H1 (cell line): ENCODE measurements around the gene XPO6. TPM values are rescaled to one million over a fixed set of nuclear protein-coding genes. Genes with fewer than 3 reads are reported as not detected.

ENCODE experiments used
- CTCF ChIA-PET: fragments of 300-600 bp; sonication (Branson Sonifier 250); formaldehyde crosslinking; loops from one replicate; lab custom pipeline; 2021; ENCODE audit not compliant: partially characterized antibody; lab: Charles Lee
- POLR2A ChIA-PET: fragments of 300-600 bp; sonication (Branson Sonifier 250); formaldehyde crosslinking; loops from one replicate; lab custom pipeline; 2021; ENCODE audit warnings: inconsistent platforms; ENCODE audit not compliant: partially characterized antibody; lab: Charles Lee
- DNase-seq, 2 experiments: peaks; one replicate each; pipeline versions ENCODE4 v3.0.0 to v3.0.0-alpha.2; 2010 to 2022; ENCODE audit warnings: low spot score in 2 of 2, low read depth in 1 of 2, mixed read lengths in 1 of 2
- FAIRE-seq: peaks from 2 replicates; lab custom pipeline; 2011; peaks lifted over from hg19 to GRCh38; lab: Jason Lieb, UNC
- H2AFZ ChIP-seq: 2 replicates; pipeline ENCODE4 v1.8.1; 2012; ENCODE audit warnings: low read length, inconsistent platforms
- H2AK5ac ChIP-seq: 2 replicates; pipeline ENCODE4 v1.6.1; 2013; ENCODE audit warnings: low read depth, low read length
- H2BK120ac ChIP-seq: replicated peaks from 2 replicates; pipeline ENCODE3; 2013; ENCODE audit warnings: low read depth, low read length, inconsistent platforms
- H2BK12ac ChIP-seq: 2 replicates; pipeline ENCODE4 v1.6.1; 2013; ENCODE audit warnings: low read depth, low read length
- H2BK15ac ChIP-seq: 2 replicates; pipeline ENCODE4 v1.6.1; 2013; ENCODE audit warnings: low read length
- H2BK20ac ChIP-seq: 2 replicates; pipeline ENCODE4 v1.6.1; 2013; ENCODE audit warnings: low read length
- H2BK5ac ChIP-seq: 2 replicates; pipeline ENCODE4 v1.6.1; 2013; ENCODE audit warnings: low read depth, low read length
- H3K14ac ChIP-seq: 2 replicates; pipeline ENCODE4 v1.6.1; 2013; ENCODE audit warnings: inconsistent platforms; ENCODE audit not compliant: insufficient read length
- H3K18ac ChIP-seq: 2 replicates; pipeline ENCODE4 v1.6.1; 2013; ENCODE audit warnings: low read length; ENCODE audit errors: extremely low read depth
- H3K23ac ChIP-seq: 2 replicates; pipeline ENCODE4 v1.6.1; 2013; ENCODE audit warnings: inconsistent platforms; ENCODE audit not compliant: insufficient read length
- H3K23me2 ChIP-seq: 2 replicates; pipeline ENCODE4 v1.6.1; 2013; ENCODE audit warnings: low read depth, low read length
- H3K27ac ChIP-seq: 2 replicates; pipeline ENCODE4 v1.6.1; 2011; ENCODE audit warnings: low read depth, low read length, inconsistent platforms
- H3K27me3 ChIP-seq, 4 experiments: replicated peaks in 1 of 4; 1 replicate in 1 of 4; 2 replicates in 3 of 4; pipeline versions ENCODE4 v1.6.1 to v1.8.1; 2011 to 2013; ENCODE audit warnings: low read length in 3 of 4, mild to moderate bottlenecking in 3 of 4, inconsistent platforms in 2 of 4, mixed read lengths in 2 of 4, moderate library complexity in 1 of 4; ENCODE audit not compliant: control insufficient read depth in 3 of 4, insufficient read depth in 3 of 4; ENCODE audit errors: extremely low read depth in 1 of 4
- H3K36me3 ChIP-seq, 4 experiments: 2 replicates each; pipeline versions ENCODE4 v1.6.1 to v1.8.1; 2011 to 2013; ENCODE audit warnings: mild to moderate bottlenecking in 4 of 4, low read length in 3 of 4, moderate library complexity in 2 of 4, control low read depth in 1 of 4, inconsistent platforms in 1 of 4; ENCODE audit not compliant: insufficient read depth in 4 of 4, control insufficient read depth in 2 of 4
- H3K4ac ChIP-seq: replicated peaks from 2 replicates; pipeline ENCODE3; 2013; ENCODE audit warnings: low read length, low read depth, mixed read lengths, inconsistent platforms; ENCODE audit not compliant: insufficient read length
- H3K4me1 ChIP-seq, 4 experiments: replicated peaks in 1 of 4; 1 replicate in 1 of 4; 2 replicates in 3 of 4; pipeline versions ENCODE4 v1.6.1 to v1.8.1; 2011 to 2013; ENCODE audit warnings: low read length in 3 of 4, inconsistent platforms in 2 of 4, mixed read lengths in 1 of 4; ENCODE audit not compliant: insufficient read depth in 4 of 4, control insufficient read depth in 3 of 4
- H3K4me2 ChIP-seq, 2 experiments: 2 replicates each; pipeline versions ENCODE4 v1.6.1 to v1.8.1; 2011 to 2013; ENCODE audit warnings: low read depth in 2 of 2, low read length in 2 of 2, control low read depth in 1 of 2, inconsistent platforms in 1 of 2, mild to moderate bottlenecking in 1 of 2; ENCODE audit not compliant: insufficient read depth in 1 of 2
- H3K4me3 ChIP-seq, 4 experiments: fragments of 200-600, 300-600 bp in 1 of 4; sonication (generic), shearing (Covaris generic), sonication (Bioruptor Twin) in 1 of 4; 2 replicates each; pipeline versions ENCODE4 v1.5.1 to v1.8.1; 2011 to 2016; ENCODE audit warnings: low read length in 4 of 4, low read depth in 3 of 4, control low read depth in 2 of 4, inconsistent platforms in 2 of 4, mild to moderate bottlenecking in 2 of 4, mixed read lengths in 1 of 4, moderate library complexity in 1 of 4; ENCODE audit not compliant: insufficient read depth in 2 of 4; ENCODE audit errors: extremely low read depth in 1 of 4
- H3K56ac ChIP-seq: replicated peaks from 2 replicates; pipeline ENCODE3; 2013; ENCODE audit warnings: low read depth, mild to moderate bottlenecking, mixed read lengths, low read length, inconsistent platforms; ENCODE audit not compliant: insufficient read length
- H3K79me1 ChIP-seq: 2 replicates; pipeline ENCODE4 v1.6.1; 2013; ENCODE audit warnings: low read depth, low read length, control low read depth
- H3K79me2 ChIP-seq, 2 experiments: 2 replicates each; pipeline versions ENCODE4 v1.6.1 to v1.8.1; 2012 to 2013; ENCODE audit warnings: low read length in 2 of 2, mild to moderate bottlenecking in 2 of 2, inconsistent platforms in 1 of 2; ENCODE audit not compliant: insufficient read depth in 2 of 2, control insufficient read depth in 1 of 2
- H3K9ac ChIP-seq, 4 experiments: replicated peaks in 1 of 4; 1 replicate in 1 of 4; 2 replicates in 3 of 4; pipeline versions ENCODE4 v1.6.1 to v1.8.1; 2011 to 2013; ENCODE audit warnings: low read depth in 3 of 4, low read length in 3 of 4, control low read depth in 2 of 4, mild to moderate bottlenecking in 2 of 4, moderate library complexity in 2 of 4, inconsistent platforms in 1 of 4; ENCODE audit errors: extremely low read depth in 1 of 4
- H3K9me3 ChIP-seq, 2 experiments: 2 replicates each; pipeline versions ENCODE4 v1.6.1 to v1.8.1; 2012 to 2013; ENCODE audit warnings: mild to moderate bottlenecking in 2 of 2, moderate library complexity in 2 of 2, control low read depth in 1 of 2, inconsistent platforms in 1 of 2, low read depth in 1 of 2, low read length in 1 of 2, mixed read lengths in 1 of 2; ENCODE audit not compliant: insufficient read depth in 2 of 2
- H4K20me1 ChIP-seq, 2 experiments: replicated peaks in 1 of 2; 2 replicates each; pipeline versions ENCODE3 to v1.8.1; 2011 to 2013; ENCODE audit warnings: inconsistent platforms in 2 of 2, low read length in 2 of 2, mild to moderate bottlenecking in 1 of 2; ENCODE audit not compliant: insufficient read depth in 2 of 2, control insufficient read depth in 1 of 2
- H4K5ac ChIP-seq: 2 replicates; pipeline ENCODE4 v1.6.1; 2013; ENCODE audit warnings: low read length, low read depth, mixed read lengths, inconsistent platforms; ENCODE audit not compliant: insufficient read length
- H4K8ac ChIP-seq: 2 replicates; pipeline ENCODE4 v1.8.0; 2013; ENCODE audit warnings: mild to moderate bottlenecking, moderate library complexity, low read length, inconsistent platforms; ENCODE audit not compliant: insufficient read depth; ENCODE audit errors: extremely low read depth
- H4K91ac ChIP-seq: replicated peaks from 2 replicates; pipeline ENCODE3; 2013; ENCODE audit warnings: low read length, mixed read lengths, inconsistent platforms; ENCODE audit not compliant: insufficient read length
- CTCF ChIP-seq, 3 experiments: IDR thresholded peaks; 1 replicate in 2 of 3; 2 replicates in 1 of 3; pipeline versions ENCODE4 v1.5.1 to v1.6.1; 2011; ENCODE audit warnings: low read length in 3 of 3, mild to moderate bottlenecking in 3 of 3, inconsistent platforms in 2 of 3, low read depth in 1 of 3, moderate library complexity in 1 of 3; ENCODE audit not compliant: insufficient read depth in 1 of 3; ENCODE audit errors: control extremely low read depth in 1 of 3
- JUND ChIP-seq: IDR thresholded peaks from 2 replicates; pipeline ENCODE4 v1.6.1; 2011; ENCODE audit warnings: mild to moderate bottlenecking, improper control_type of control experiment, low read length
- MAFK ChIP-seq: IDR thresholded peaks from 2 replicates; pipeline ENCODE4 v1.6.1; 2012; ENCODE audit warnings: low read depth, mild to moderate bottlenecking, improper control_type of control experiment, low read length
- RAD21 ChIP-seq, 2 experiments: IDR thresholded peaks in 1 of 2; conservative IDR thresholded peaks in 1 of 2; 2 replicates each; pipeline ENCODE4 v1.6.1; 2011; ENCODE audit warnings: low read depth in 2 of 2, low read length in 2 of 2, improper control_type of control experiment in 1 of 2, inconsistent platforms in 1 of 2, mild to moderate bottlenecking in 1 of 2, moderate library complexity in 1 of 2
- WGBS, 2 experiments: shearing (Covaris generic) in 1 of 2; methylation state at CpG; one replicate each; pipeline versions ENCODE4 v1.1.6 to v1.1.7; 2013 to 2015; ENCODE audit warnings: low lambda C conversion rate in 2 of 2, mixed read lengths in 2 of 2, inconsistent platforms in 1 of 2, low coverage in 1 of 2, missing lambda C conversion rate in 1 of 2; ENCODE audit not compliant: insufficient replicate concordance in 2 of 2, insufficient coverage in 1 of 2, insufficient read length in 1 of 2; ENCODE audit errors: extremely low coverage in 1 of 2, missing lambda C conversion rate in 1 of 2; 5-methylcytosine and 5-hydroxymethylcytosine counted together
- polyA plus RNA-seq, 7 experiments: library from polyadenylated mRNA; depleted of rRNA in 3 of 7; stranded (reverse) in 5 of 7; unstranded in 2 of 7; fragments of >200 nt in 5 of 7; fragments of 200-250 nt in 2 of 7; gene quantifications; 1 replicate in 5 of 7; 2 replicates in 1 of 7; 4 replicates in 1 of 7; pipeline versions ENCODE4 v1.2.1 to v1.2.3, GENCODE V29; 2011 to 2013; ENCODE audit warnings: missing spikeins in 2 of 7, mixed read lengths in 2 of 7
- total RNA-seq: library from RNA; stranded (reverse); fragmentation: NEBNext Ultra II Directional; extraction: Animal tissue kit (Norgen Biotek cat#: 25700); gene quantifications from 2 replicates; pipeline ENCODE4 v1.2.1, GENCODE V29; 2021

XPO6 gene
- total and polyA plus RNA-seq, 2 of the 8 experiments (the other 6 are each of a cell fraction or from before 2014, with no cell fraction given), result 152 to 254 TPM

GRCh38 chr16:28090646-28091377 lies 121.0 kb downstream of the XPO6 start:
- no peak for TF ChIP-seq MAFK
- peak; percentile 48; the same call in 1 of the 2 replicates for TF ChIP-seq JUND
- TF ChIP-seq RAD21 (IDR thresholded peaks at IDR 0.05 in 1 of 2, conservative IDR thresholded peaks at IDR 0.05 in 1 of 2; ENCODE audit: low read depth in 2 of 2, low read length in 2 of 2), result peak; percentile 60 to 71
- peak; percentile 82 to 99 (median 95) for TF ChIP-seq CTCF (IDR thresholded peaks at IDR 0.05; ENCODE audit: control extremely low read depth in 1 of 3, insufficient read depth in 1 of 3, low read depth in 1 of 3, low read length in 3 of 3)
- ChIA-PET CTCF (interaction anchor here (0.6 to 4.2 kb wide), 39 partner anchors 8 to 575 kb away, joined by 3 to 27 read pairs (median 4); no protein-coding TSS in a partner anchor), POLR2A (interaction anchor here (0.9 to 3.5 kb wide), 2 partner anchors 9 to 128 kb away, joined by 3 to 15 read pairs; no protein-coding TSS in a partner anchor)
- peaks cover 13% of the 10 kb centered on the region; the same call in 1 of the 2 replicates for H3K23me2 ChIP-seq
- H4K5ac ChIP-seq, result peak overlapping the region; percentile 37
- H3K27me3 ChIP-seq, result no peaks in the 10 kb centered on the region
- H3K4me3 ChIP-seq, result no peak overlapping the region
- H4K91ac ChIP-seq, result no peak overlapping the region
- peaks cover 0 to 26% (median 13%) of the 10 kb centered on the region in 4 experiments; a peak in 6 of 7 replicates for H3K4me1 ChIP-seq
- no peak overlapping the region; the same call in 1 of the 2 replicates for H3K18ac ChIP-seq
- H3K9me3 ChIP-seq, result no peaks in the 10 kb centered on the region
- H3K14ac ChIP-seq, result no peak overlapping the region
- no peak overlapping the region for H2BK20ac ChIP-seq
- H3K27ac ChIP-seq, result no peak overlapping the region
- H2AK5ac ChIP-seq, result no peak overlapping the region
- DNase-seq, result peak; percentile 66 to 88
- peaks cover 0 to 12% of the 10 kb centered on the region in 2 experiments for H4K20me1 ChIP-seq
- H2AFZ ChIP-seq, result no peak overlapping the region
- FAIRE-seq, result peak; percentile 48
- peak overlapping the region; percentile 45 for H4K8ac ChIP-seq
- H3K79me1 ChIP-seq, result peaks cover 4% of the 10 kb centered on the region; the same call in 1 of the 2 replicates
- peak overlapping the region; percentile 3; the same call in 1 of the 2 replicates for H2BK15ac ChIP-seq
- no peak overlapping the region for H3K4me2 ChIP-seq
- no peak overlapping the region for H2BK120ac ChIP-seq
- 77% methylated on average over 17 of the region's 19 CpGs; no CpG with 5 or more reads in 1 of the 2 experiments for WGBS, 2 experiments
- no peaks in the 10 kb centered on the region for H3K36me3 ChIP-seq
- H2BK5ac ChIP-seq, result no peak overlapping the region
- no peak overlapping the region for H3K56ac ChIP-seq
- H3K4ac ChIP-seq, result peak overlapping the region; percentile 6
- H3K23ac ChIP-seq, result no peak overlapping the region
- H3K79me2 ChIP-seq, result no peaks in the 10 kb centered on the region
- H3K9ac ChIP-seq, result no peak overlapping the region
- H2BK12ac ChIP-seq, result 0 out of 2 replicates have a peak overlapping the region, but pooled peaks have one; percentile 4
